Inflammatory macrophage treated with lipopolysaccharide for 4 hours (primary cell): ENCODE data around the gene GRXCR2.
"Not testable (repeated sequence)": the region's sequence is repeated elsewhere in the genome, so short reads cannot be mapped to it uniquely, and the experiment has no call there.

Experiments
- DNase-seq: peaks from one replicate; pipeline ENCODE4 v3.0.0-alpha.2; 2020

The GRXCR2 gene

DNA sequence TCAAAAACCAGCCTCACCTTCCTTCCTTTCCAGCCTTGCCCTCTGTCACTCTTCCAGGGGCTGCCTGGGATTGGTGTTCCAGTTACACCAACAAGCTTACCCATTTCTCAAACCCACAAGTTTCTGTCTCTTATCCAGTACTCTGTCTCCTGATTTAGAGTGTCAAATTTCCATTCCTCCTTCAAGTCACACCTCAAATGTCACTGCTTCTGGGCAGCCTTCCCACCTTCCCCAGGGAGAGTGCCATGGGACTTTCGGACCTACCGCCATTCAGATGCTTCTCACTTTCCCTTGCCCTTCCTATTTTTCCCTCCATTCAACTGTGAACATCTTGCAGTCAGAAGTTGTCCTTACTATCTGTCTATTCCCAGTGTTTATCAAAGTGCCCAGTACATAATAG, 2.0 kb upstream of the GRXCR2 start:
- no peak for DNase-seq

DNA sequence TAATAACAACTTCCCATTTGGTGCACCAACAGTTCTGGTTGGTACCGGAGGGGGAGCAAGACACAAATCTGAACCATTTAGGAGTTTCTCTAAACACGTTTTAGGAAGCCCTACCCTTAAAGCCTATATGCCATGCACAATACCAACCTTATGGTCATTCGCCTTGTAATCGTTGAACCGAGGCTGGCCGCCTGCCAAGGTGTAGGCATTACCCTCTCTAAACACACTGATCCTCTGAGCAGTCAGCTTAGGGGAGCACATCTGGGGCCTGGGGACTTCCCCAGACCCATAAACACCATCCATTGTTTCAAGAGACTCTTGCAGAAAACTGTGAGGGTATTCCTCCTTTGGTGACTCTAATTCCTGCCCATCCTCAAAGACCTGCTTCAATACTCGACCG, 328 bp downstream of the GRXCR2 start:
- no peak for DNase-seq

DNA sequence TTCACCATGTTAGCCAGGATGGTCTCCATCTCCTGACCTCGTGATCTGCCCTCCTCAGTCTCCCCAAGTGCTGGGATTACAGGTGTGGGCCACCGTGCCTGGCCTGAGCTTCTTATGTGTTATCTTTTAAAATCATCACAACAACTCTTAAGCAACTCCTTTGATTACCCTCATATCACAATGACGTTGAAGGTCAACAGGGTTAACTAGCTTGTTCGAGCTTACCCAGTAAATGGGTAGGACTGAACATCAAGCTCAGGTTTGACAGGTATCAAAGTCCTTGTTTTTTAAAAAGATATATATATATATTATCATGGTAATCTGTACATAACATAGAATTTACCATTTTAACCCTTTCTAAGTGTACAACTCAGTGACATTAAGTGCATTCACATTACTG, 3.1 kb downstream of the GRXCR2 start:
- DNase-seq: no peak

DNA sequence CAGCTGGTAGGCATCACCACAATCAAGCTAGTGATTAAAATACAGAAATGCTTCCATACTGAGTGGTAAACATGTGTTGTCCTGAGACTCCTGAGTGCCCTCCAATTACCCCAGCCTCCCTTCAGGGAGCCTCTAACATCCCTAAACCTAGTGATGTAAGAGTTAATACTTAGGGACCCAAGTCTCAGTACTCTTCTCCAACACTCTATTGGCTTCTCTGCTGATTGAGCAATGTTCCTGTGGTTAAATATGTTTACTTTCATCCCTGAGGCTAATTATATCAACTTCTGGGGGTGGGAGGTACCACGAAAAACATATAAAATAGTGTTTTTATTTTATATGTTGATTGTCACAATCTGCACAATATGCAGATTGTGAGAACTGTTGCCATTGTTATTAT, 5.0 kb downstream of the GRXCR2 start:
- no peak for DNase-seq

DNA sequence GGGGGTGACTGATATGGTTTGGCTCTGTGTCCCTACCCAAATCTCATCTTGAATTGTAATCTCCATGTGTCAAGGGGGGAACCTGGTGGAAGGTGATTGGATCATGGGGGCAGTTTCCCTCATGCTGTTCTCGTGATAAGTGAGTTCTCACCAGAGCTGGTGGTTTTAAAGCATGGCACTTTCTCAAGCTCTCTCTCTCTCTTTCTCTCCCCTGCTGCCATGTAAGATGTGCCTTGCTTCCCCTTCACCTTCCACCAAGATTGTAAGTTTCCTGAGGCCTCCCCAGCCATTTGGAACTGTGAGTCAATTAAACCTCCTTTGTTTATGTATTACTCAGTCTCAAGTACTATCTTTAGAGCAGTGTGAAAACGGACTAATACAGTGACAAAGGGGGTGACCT, 8.4 kb downstream of the GRXCR2 start:
- DNase-seq: not testable (repeated sequence)

DNA sequence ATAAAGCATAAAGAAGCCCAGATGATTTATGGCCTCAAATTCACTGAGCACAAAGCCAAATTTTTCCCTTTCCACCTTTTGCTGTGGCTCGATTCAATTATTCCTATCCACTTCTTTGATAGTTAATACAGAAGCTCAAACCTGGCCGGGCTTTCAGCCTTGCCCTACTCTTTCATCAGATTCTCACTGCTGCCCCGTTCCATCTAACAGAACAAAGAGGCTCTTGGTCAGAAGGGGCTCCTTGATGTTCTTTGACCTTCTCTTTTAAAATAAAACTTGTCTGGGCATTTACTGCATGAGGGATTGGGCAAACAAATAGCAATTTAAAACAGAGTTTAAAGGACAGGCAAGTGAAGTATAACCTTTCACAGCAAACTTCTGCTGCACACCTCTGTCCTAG, 9.8 kb downstream of the GRXCR2 start:
- DNase-seq: no peak

DNA sequence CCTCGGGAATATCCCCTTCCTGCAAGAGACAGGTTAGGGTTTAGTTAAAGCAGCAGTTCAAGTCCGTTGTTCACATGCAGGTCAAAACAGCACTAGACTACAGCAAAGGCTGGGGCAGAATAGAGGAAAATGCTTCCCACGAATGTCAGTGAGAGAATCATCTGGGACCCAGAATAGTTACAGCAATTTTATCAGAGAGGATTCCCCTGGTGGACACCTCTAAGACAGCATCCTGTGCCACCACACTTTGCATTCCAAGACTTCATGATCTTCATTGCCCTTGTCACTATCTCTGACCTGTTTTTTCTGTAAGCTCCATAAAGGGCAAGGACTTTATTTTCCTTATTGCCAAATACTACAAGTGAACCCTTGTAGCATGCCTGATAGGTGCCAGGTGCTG, 12.9 kb downstream of the GRXCR2 start:
- no peak for DNase-seq

DNA sequence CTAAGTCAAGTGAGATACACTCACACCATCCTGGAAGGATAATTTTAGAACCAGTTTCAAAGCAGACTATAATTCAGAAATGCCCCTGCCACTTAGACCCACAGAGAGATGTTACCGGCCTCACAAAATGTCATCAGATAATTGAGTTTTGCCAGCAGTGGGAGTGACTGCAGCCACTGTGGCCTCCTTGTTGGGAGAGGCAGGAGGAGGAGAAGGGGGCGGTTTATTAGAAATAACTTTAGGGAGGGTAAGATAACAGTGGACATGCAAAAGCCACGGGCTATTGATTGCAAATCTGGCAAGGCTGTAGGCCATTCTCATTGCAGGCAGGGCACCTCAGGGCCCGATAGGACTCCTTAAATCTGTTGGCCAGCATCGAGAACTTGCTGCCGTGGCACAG, 13.4 kb downstream of the GRXCR2 start:
- DNase-seq: no peak

DNA sequence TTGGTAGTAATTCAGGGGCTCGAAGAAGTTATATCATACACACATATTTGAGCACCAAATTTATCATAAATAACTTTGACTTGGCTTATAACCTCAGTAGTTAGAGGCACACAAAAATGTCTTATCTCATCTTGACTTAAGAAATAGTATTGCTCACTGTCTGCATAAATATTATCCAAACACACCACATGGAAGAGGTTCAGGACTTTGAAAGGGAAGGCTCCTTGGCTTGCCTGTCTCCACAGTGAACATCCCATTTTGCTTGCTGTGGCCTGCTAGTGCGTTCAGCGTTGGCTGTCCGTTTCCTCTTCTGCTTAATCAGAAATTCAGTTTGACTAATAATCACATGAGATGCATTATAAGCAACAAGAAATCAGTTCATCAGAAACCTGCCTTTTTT, 13.9 kb downstream of the GRXCR2 start:
- peak; percentile 24 for DNase-seq

DNA sequence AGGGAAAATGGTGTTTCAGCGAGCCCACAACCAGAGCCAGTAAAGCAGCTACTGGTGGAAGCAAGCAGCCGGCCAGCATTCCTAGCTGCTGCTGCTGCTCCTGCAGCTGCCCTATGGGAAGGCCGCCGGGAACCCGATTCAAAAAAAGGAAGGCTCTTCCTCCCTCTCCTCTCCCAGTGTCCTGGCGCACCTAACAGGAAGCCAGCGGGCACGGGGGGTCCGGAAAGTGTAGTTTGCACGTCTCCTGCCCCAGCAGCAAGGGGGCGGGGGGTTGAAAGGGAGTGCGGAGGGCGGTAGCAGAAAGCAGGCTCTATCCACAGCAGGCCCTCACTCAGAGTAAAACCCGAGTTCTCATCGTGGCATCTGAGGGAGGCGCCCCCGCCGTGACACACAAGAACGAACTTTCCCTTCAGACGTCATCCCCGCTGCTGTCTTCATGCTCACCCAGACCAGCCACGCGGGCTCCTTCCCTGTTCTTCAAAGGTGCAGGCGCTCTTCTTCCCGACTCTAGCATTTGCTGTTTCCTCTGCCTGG, 16.5 kb downstream of the GRXCR2 start:
- DNase-seq: peak; percentile 71

DNA sequence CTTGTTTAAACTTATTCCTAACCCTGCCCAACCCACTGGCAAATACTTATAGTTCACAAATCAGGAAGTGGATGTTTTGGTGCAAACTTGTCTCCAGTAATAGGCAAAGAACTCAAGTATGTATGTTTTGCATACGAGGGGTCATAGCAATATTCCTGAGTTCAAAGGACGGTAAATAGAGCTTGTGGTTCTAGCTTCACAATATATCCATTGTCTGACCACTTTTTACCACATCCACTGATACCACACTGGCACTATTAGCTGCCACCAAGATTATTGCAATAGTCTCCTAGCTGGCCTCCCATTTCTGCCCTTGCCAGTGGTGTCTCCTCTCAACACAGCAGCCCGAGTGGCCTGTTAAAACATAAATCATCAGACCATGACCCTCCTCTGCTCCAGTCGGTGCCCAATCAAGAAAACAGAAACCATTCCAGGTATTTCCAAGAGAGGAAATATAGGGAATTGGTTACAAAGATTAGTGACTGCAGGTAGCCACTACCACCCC, 17.0 kb downstream of the GRXCR2 start:
- no peak for DNase-seq

DNA sequence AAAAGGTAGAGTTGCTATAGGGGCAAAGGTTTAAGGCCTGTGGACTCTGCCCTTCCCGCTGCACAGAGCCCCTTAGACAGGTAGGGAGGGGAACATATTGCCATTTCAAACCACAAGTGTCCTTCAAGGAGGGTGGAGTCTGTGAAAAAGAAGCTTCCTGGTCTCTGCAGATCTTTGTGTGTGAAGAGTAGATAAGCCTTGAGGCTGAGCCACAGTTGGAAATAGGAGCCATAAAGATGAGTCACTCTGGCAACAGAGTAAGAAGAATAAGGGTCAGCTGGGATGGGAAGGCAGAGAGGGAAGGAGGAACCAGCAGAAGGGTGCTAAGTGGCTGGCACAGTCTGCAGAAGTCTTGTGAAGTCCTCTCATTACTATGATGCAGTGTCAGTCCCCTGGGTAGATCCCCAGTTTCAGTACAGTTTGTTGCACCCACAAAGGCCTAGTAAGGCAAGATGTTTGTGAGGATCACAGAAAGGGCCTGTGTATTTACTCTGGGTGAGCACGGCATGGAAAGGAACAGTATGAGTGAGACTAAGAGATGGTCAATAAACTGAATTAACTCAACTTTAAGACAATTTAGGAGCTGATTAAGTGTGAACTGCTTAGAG, 18.1 kb downstream of the GRXCR2 start:
- peak; percentile 33 for DNase-seq

DNA sequence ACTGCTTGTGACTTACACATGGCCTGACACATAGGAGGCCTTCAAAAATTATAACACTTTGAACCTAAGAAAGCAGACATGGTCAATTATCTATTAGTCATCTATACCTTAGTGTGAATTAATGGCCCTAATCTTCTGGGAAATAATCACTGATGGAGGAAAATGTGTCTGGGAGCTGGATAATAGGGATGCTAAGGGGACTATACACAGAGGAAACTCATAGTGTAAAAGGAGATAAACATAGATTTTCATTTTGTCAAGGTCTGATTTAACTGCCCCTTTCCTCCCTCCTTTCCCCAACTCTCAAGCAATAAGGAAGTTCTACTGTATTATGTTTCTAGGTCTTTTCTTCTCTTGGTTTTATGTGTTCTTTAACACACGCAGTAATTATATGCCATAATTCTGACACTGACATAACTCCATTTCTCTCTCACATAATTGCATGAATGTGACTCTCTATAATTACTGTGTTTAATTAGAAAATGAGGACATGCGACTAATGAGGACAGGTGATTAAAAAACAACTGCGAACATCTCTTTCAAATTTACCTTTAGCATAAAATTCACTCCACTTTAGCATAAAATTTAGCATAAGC, 18.9 kb downstream of the GRXCR2 start:
- no peak for DNase-seq

DNA sequence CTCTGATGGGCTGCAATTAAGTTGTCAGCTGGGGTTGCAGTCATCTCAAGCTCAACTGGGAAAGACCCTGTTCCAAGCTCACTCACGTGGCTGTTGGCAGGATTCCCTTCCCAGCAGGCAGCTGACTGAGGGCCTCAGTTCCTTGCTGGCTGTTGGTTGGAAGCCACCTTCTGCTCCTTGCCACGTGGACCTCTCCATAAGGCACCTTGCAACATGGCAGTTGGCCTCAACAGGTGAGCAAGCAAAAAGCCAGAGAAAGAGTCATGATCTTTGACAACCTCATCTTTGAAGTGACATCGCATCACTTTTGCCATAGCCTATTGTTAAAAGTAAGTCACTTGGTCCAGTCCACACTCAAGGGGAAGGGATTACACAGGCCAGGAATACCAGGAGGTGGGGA, 19.8 kb downstream of the GRXCR2 start:
- no peak for DNase-seq

DNA sequence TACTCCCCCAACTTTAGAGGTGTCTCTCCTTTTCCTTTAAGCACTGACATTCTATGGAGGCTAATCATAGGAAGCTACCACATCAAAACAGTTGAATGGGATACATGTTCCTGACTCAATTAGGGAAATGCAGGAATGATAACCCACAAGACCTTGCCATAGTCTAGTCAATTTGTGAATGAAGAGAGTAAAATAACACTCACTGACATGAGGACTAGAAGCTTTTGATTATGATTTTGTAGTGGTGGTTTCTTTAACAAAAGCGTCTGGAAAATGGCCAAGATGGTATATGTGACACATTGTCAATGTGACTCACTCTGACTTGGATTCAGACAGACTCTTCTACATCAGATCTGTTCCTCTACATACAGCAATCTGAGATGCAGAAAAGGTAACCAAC, 24.0 kb downstream of the GRXCR2 start:
- no peak for DNase-seq

DNA sequence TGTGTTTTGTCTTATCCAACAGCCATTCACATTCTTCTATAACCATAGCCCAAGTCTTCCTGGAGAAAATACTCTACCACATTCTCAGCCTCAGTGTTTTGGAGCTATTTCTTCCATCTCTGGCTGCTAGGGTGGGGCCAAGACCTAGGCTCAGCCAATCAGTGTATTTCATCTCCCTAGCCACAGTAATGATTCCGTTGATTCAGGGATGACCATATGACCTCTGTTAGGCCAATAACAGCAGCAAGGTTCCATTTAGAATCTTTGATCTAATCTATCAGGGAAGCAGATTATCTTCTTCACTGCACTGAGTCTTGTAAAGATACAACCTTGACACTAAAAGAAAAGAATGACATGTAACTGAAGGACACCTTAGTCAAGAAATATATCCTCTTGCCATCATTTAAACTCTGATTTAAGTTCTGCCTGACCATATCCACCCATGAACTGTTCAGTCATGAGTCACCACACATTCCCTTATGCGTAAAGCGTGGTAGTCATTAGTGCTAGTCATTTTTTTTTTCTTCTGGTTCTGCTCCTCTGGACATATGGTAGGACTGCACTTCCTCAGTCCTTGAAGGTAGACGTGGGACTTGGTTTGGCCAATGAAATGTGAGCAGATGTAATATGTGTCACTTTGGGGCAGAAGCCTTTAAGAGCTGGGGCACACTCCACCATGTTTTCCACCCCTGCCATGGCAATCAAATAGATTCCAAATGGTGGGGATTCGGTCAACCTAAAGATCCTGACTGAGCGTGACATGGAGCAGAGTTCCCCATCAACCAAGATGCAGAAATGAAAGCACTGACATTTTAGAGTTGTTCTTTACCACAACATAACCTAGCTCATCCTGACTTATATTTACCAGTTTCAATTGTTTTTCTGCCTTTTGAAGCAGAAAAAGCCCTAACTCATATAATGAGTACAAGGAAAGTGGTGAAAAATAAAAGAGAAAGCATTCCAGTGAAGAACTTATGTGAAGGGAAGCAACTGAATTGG, 25.0 kb downstream of the GRXCR2 start:
- no peak for DNase-seq

DNA sequence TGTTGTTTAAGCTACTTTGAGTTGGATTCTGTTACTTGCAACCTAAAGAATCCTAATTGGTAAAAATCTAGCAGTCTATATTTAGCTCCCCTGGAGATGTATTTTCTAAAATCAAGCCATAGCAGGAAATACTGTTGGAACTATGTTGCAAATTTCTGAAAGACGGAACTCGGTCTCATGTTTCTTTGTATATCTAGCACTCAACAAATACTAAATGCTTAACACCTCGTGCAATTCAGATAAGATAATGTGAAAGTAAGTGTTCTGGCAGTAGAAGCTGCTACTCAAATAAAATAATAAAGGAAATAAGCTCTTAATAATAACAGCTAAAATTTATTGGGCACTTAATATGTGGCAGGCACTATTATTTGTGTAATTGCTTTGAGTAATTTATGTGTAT, 26.7 kb downstream of the GRXCR2 start:
- no peak for DNase-seq

DNA sequence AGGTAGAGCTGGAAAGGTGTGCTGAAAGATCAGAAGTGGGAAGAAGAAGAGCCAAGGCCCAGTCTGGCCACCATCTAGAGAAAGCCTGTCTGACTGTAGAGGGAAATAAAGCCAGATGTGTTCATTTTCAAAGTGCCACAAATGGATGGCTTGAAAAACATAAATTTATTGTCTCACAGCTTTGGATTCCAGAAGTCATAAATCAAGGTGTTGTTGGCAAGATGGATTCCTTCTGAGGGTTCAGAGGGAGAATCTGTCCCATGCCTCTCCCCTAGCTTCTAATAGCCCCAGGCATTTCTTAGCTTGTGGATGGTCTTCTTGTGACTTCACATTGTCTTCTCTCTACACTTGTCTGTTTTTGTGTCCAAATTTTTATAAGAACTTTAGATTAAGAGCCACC, 31.5 kb downstream of the GRXCR2 start:
- DNase-seq: no peak

DNA sequence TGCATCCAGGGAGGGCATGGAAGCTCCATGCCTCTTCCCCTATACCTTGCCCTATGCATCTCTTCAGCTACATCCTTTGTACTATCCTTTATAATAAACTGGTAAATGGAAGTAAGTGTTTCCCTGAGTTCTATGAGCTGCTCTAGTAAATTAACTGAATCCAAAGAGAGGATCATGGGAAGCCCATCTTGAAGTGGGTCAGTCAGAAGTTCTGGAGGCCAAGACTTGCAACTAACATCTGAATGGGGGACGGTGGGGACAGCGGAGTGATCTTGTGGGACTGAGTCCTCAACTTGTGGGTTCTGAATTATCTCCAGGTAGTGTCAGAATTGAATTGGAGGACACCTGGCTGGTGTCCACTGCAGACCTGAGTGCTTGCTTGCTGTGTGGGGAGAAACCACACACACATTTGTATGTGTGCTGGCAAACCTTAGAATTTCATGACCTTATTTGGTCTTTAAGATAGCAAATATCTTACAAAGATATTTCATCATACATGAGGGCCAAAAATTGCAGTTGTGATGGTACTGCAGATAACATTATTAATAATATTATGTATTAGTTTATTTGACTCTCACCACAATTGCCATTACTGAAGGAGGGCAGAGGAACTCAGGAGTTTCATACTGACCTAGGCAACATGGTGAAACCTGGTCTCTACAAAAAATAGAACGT, 32.2 kb downstream of the GRXCR2 start:
- no peak for DNase-seq

DNA sequence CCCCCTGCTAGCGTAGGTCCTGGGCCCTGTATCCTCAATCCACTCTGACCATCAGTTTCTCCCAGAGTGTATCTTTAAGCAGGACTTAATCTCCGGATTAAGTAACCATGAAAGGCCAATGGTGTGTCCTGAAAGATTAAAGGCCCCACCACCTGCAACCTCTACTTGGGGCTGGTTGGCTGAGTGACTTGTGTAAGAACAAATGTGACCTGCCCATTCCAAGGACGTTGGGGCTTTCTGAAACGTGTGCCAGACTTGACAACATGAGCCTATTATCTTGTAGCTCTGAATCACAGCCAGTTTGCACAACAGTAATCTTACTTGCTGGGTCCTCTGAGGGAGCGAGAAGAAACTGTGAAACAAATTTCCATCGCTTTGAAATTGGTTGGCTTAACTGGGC, 34.5 kb downstream of the GRXCR2 start:
- no peak for DNase-seq

DNA sequence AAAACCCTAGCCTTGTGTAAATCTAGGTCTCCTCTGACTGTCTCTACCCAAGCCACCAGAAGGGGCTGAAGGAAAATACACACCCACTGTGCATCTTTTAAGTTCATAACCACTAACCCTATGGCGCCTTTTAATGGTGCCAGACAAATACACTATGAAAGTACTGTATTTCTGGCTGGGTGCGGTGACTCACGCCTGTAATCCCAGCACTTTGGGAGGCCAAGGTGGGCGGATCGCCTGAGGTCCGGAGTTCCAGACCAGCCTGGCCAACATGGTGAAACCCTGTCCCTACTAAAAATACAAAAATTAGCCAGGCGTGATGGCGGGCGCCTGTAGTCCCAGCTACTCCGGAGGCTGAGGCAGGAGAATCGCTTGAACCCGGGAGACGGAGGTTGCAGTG, 36.6 kb downstream of the GRXCR2 start:
- not testable (repeated sequence) for DNase-seq

DNA sequence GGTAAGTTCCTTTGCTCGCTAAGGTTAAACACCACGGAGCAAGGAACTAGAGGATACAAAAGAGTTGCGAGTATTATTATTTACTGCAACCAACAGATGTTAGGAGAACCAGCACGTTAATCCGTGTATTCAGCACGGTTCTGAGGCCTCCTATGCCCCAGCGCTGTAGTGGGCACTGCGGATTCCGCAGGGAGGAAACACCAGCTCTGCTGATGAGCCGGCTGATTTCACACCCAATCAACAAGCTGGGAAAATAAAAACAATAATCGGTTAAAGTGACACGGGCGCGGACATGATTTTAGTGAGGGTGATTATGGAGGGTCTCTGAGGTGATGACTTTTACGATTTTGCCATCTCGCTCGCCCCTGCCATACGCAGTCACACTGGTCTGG, 37.0 kb downstream of the GRXCR2 start:
- no peak for DNase-seq
